Chondrocyte (in vitro differentiated cells): ENCODE data around the gene CDC14B. TPM values are rescaled to one million over a fixed set of nuclear protein-coding genes. Genes with fewer than 3 reads are reported as not detected.

Experiments
- DNase-seq: peaks from one replicate; pipeline ENCODE4 v3.0.0; 2021; ENCODE audit warnings: mixed read lengths, low spot score
- H3K27ac Mint-ChIP-seq: one replicate; pipeline ENCODE4 v1.8.0; 2021; ENCODE audit warnings: mild to moderate bottlenecking, moderate library complexity, mixed read lengths; ENCODE audit not compliant: unreplicated experiment
- H3K27me3 Mint-ChIP-seq: 2 replicates; pipeline ENCODE4 v1.8.0; 2021; ENCODE audit warnings: low read depth, mixed read lengths
- H3K36me3 Mint-ChIP-seq: 2 replicates; pipeline ENCODE4 v1.8.0; 2021; ENCODE audit warnings: low read depth, mixed read lengths
- H3K4me1 Mint-ChIP-seq: 2 replicates; pipeline ENCODE4 v1.8.0; 2021; ENCODE audit warnings: low read depth, mild to moderate bottlenecking, mixed read lengths
- H3K4me3 Mint-ChIP-seq: one replicate; pipeline ENCODE4 v1.8.0; 2021; ENCODE audit warnings: mild to moderate bottlenecking, moderate library complexity, mixed read lengths; ENCODE audit not compliant: unreplicated experiment
- H3K9me3 Mint-ChIP-seq: 2 replicates; pipeline ENCODE4 v1.8.0; 2021; ENCODE audit warnings: low read depth, mixed read lengths
- total RNA-seq: library from RNA; stranded (reverse); gene quantifications from 3 replicates; pipeline ENCODE4 v1.2.1, GENCODE V29; 2021
- TF ChIP-seq, protein P1 (sequence below): fragments of 200-600 bp; sonication (generic); IDR thresholded peaks from 2 replicates; pipeline ENCODE4 v1.5.0; 2021; ENCODE audit warnings: antibody characterized with exemption, mild to moderate bottlenecking, moderate library complexity

Gene CDC14B
- total RNA-seq, 1 donor from 2014 or later: 15.5 TPM

DNA sequence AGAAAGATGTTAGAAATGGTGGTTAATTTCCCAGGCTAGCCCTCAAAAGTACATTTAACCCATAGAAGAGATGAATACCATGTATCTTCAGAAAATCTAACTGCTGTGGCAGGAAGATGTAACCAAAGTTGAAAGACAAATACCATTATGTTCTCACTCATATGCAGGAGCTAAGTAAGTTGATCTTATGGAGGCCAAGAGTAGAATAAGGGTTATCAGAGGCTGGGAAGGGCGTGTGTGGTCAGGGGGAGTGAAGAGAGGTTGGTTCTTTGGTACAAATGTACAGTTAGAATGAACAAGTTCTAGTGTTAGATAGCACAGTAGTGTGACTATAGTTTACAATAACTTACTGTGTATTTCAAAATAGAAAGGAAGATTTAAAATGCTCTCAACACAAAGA is 61.7 kb downstream of the CDC14B start:
- TF ChIP-seq, protein P1, sequence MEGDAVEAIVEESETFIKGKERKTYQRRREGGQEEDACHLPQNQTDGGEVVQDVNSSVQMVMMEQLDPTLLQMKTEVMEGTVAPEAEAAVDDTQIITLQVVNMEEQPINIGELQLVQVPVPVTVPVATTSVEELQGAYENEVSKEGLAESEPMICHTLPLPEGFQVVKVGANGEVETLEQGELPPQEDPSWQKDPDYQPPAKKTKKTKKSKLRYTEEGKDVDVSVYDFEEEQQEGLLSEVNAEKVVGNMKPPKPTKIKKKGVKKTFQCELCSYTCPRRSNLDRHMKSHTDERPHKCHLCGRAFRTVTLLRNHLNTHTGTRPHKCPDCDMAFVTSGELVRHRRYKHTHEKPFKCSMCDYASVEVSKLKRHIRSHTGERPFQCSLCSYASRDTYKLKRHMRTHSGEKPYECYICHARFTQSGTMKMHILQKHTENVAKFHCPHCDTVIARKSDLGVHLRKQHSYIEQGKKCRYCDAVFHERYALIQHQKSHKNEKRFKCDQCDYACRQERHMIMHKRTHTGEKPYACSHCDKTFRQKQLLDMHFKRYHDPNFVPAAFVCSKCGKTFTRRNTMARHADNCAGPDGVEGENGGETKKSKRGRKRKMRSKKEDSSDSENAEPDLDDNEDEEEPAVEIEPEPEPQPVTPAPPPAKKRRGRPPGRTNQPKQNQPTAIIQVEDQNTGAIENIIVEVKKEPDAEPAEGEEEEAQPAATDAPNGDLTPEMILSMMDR: no peak
- H3K4me1 Mint-ChIP-seq: peaks cover 47% of the 10 kb centered on the region
- no peaks in the 10 kb centered on the region for H3K27me3 Mint-ChIP-seq
- H3K9me3 Mint-ChIP-seq: no peaks in the 10 kb centered on the region
- no peak overlapping the region for H3K4me3 Mint-ChIP-seq
- H3K27ac Mint-ChIP-seq: no peak overlapping the region
- DNase-seq: no peak
- H3K36me3 Mint-ChIP-seq: peaks cover 6% of the 10 kb centered on the region

DNA sequence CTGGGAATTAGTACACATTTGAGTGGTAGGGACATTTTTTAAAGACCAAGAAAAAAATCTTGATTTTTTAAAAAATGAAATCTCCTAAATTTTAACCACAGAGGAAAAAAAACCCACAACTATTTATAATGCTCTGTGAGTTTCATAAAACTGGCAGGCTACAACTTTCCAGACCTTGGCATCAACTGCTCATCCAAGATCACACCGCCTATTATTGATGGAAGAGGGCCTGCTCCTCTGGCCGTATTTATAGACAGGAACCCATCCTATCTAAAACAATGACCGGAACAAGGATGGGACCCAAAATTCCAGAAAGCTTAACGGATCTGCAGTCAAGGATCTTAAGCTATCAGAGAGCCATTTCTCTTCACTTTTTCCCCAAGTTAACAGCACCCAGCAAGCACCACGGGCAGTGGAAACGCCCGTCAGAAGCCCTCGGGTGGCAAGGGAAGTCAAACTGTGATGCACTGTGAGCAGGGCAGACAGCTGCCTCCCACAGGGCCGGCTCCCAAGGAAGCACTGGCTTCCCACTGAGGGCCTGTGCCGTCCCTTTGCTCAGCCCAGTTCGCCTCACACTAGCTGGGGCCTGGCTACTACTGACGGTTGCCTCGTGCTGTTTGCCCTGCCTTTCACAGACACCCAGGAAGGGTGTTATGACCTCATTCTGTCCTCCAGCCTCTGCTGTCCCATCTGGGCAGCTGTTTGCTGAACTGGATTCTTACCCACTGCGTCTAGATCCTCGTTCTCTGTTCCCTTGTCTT is 62.8 kb downstream of the CDC14B start:
- H3K27ac Mint-ChIP-seq: peak overlapping the region; percentile 79
- H3K27me3 Mint-ChIP-seq: no peaks in the 10 kb centered on the region
- H3K36me3 Mint-ChIP-seq: peaks cover 7% of the 10 kb centered on the region
- H3K4me3 Mint-ChIP-seq: no peak overlapping the region
- H3K4me1 Mint-ChIP-seq: peaks cover 57% of the 10 kb centered on the region
- DNase-seq: no peak
- TF ChIP-seq, protein P1: no peak
- H3K9me3 Mint-ChIP-seq: no peaks in the 10 kb centered on the region

DNA sequence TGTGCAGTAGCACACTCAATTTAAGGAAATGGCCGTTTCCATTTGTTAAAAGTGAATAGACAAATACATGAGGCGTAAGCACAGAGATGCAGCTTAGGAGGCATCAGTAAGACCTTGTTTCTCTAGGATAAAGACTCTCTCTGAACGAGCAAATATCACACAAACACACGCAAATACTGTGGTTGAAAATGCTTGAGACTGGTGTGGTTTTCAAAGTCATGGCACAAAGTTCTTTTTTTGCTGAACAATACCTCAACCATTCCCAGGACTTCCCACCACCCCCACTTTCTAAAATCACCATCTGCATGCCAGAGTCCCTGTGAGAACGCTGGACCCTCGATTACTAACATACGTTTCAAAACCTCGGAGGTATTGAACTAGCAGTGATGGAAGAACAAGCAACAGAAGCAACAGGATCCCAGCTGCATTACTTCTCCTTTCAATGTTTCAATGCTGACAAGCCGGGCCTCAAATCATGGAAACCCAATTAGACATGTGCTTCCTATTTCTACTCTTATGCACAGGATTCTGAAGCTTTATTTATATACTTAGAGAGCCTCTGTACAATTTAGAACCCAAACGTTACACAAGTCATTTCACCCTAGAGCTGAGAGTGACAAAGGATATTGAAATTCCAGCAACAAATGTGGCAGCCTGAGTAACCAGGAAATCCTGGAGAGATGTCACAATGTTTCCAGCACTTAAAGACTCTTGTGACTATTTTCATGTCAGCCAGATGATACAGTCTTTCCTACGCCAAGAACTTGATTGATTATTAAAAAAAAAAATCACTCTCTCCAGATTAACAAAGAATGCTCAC is 63.9 kb downstream of the CDC14B start:
- H3K27me3 Mint-ChIP-seq: no peaks in the 10 kb centered on the region
- no peak overlapping the region for H3K4me3 Mint-ChIP-seq
- TF ChIP-seq, protein P1: no peak
- peak overlapping the region; percentile 94 for H3K27ac Mint-ChIP-seq
- peaks cover 57% of the 10 kb centered on the region for H3K4me1 Mint-ChIP-seq
- peaks cover 7% of the 10 kb centered on the region for H3K36me3 Mint-ChIP-seq
- no peaks in the 10 kb centered on the region for H3K9me3 Mint-ChIP-seq
- no peak for DNase-seq

DNA sequence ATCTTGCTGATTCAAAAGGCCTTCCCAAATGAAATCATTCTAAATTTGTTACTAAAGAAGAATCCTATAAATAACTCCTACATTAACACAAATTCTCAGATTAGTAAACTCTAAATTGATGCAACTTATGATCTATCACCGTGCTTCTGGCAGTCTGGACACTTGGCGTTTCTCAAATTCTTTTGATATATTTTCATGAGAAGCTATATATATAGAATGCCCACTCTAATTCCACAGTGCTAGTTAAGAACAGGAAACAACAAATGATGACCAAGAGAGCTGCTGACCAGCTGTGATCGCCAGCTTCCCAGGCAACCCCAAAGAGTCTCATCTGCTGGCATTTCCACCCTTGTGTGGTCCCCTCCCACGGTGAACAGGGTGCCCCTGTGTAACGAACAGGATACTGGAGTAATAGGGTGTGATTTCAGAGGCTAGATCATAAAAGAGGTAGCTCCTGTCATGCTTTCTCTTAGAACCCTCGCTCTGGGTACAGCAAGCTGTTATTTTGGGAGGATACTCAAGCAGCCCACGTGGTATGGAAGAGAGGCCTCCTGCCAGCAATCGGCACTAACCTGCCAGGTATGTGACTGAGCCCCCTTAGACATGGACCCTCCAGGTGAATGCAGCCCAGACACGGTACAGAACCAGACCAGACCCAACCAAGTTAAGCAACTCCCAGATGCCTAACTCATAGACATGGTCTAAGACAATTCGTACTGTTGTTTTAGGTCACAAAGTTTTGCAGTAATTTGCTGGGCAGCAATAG is 64.7 kb downstream of the CDC14B start:
- no peaks in the 10 kb centered on the region for H3K9me3 Mint-ChIP-seq
- H3K4me3 Mint-ChIP-seq: no peak overlapping the region
- peaks cover 57% of the 10 kb centered on the region for H3K4me1 Mint-ChIP-seq
- no peaks in the 10 kb centered on the region for H3K27me3 Mint-ChIP-seq
- H3K27ac Mint-ChIP-seq: peak overlapping the region; percentile 94
- no peak for DNase-seq
- TF ChIP-seq, protein P1: no peak
- H3K36me3 Mint-ChIP-seq: peaks cover 6% of the 10 kb centered on the region

DNA sequence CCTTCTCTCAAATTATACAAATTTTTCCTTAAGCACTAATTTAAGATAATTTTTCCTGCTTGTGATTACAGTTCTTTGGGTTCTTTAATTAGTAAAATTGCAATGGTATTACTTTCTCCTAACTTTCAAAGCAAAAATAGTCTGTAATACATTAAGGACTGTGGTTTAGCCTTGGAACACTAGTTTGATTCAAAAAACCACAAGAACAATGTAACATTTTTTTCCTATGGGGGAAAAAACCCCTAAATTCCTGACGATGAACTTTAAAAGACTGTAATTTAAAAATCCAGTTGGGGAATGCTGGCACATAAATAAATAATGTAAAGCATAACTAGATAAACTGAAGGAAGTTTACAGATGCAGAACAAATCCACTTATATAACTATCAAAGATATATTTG is 65.3 kb downstream of the CDC14B start:
- H3K27ac Mint-ChIP-seq: peak overlapping the region; percentile 94
- H3K36me3 Mint-ChIP-seq: peaks cover 4% of the 10 kb centered on the region
- no peaks in the 10 kb centered on the region for H3K27me3 Mint-ChIP-seq
- peaks cover 54% of the 10 kb centered on the region for H3K4me1 Mint-ChIP-seq
- TF ChIP-seq, protein P1: no peak
- DNase-seq: no peak
- no peaks in the 10 kb centered on the region for H3K9me3 Mint-ChIP-seq
- no peak overlapping the region for H3K4me3 Mint-ChIP-seq
